ENCODE results near the gene SLC7A6. TPM values are rescaled to one million over a fixed set of nuclear protein-coding genes. Genes with fewer than 3 reads are reported as not detected.

Gene SLC7A6
- total and polyA plus RNA-seq, 2 of the 13 experiments (the other 11 are each of a cell fraction or from before 2014, with no cell fraction given) = 35.8 to 70.8 TPM

- TF ChIP-seq ZIK1 (CRISPR knock-in tag; IDR thresholded peaks at IDR 0.05; ENCODE audit: borderline replicate concordance, low read depth) = peak; percentile 77; the same call in 1 of the 2 replicates
- no peak for TF ChIP-seq ZNF567 (CRISPR knock-in tag; IDR thresholded peaks at IDR 0.05; ENCODE audit: borderline replicate concordance)
- TF ChIP-seq ZNF142 (CRISPR knock-in tag; IDR thresholded peaks at IDR 0.05) = no peak
- no peak for TF ChIP-seq ZFP36L1 (CRISPR knock-in tag; IDR thresholded peaks at IDR 0.05)
- peak; percentile 84 for TF ChIP-seq NR2F6 (IDR thresholded peaks at IDR 0.05)
- TF ChIP-seq NR2F6 (CRISPR knock-in tag; IDR thresholded peaks at IDR 0.05) = peak; percentile 91
- peak; percentile 99 for TF ChIP-seq SP5 (CRISPR knock-in tag; IDR thresholded peaks at IDR 0.05; ENCODE audit: borderline replicate concordance, low read depth)
- TF ChIP-seq JARID2 (CRISPR knock-in tag; IDR thresholded peaks at IDR 0.05; ENCODE audit: insufficient replicate concordance) = peak; percentile 41
- TF ChIP-seq ZFP41 (CRISPR knock-in tag; IDR thresholded peaks at IDR 0.05; ENCODE audit: borderline replicate concordance) = no peak; the same call in 1 of the 2 replicates
- TF ChIP-seq JUN (CRISPR knock-in tag; IDR thresholded peaks at IDR 0.05) = peak; percentile 94
- peak; percentile 90 for TF ChIP-seq RERE (CRISPR knock-in tag; IDR thresholded peaks at IDR 0.05; ENCODE audit: low read depth)
- TF ChIP-seq RXRB (CRISPR knock-in tag; IDR thresholded peaks at IDR 0.05; ENCODE audit: borderline replicate concordance) = peak; percentile 89
- no peak for TF ChIP-seq ZNF75D (CRISPR knock-in tag; IDR thresholded peaks at IDR 0.05; ENCODE audit: borderline replicate concordance)
- peak; percentile 70; the same call in 1 of the 2 replicates for TF ChIP-seq SSRP1 (CRISPR knock-in tag; IDR thresholded peaks at IDR 0.05)
- peak; percentile 88 for TF ChIP-seq CEBPG (CRISPR knock-in tag; IDR thresholded peaks at IDR 0.05)
- TF ChIP-seq ZSCAN20 (CRISPR knock-in tag; IDR thresholded peaks at IDR 0.05; ENCODE audit: borderline replicate concordance) = no peak
- TF ChIP-seq ZNF264 (CRISPR knock-in tag; IDR thresholded peaks at IDR 0.05) = peak; percentile 71; the same call in 1 of the 2 replicates
- no peak for TF ChIP-seq ZNF431 (CRISPR knock-in tag; IDR thresholded peaks at IDR 0.05; ENCODE audit: borderline replicate concordance, low read depth)
- TF ChIP-seq ZBTB21 (CRISPR knock-in tag; IDR thresholded peaks at IDR 0.05) = 0 out of 2 replicates have a peak, but pooled peaks have one; percentile 26
- peak; percentile 89; the same call in 1 of the 2 replicates for TF ChIP-seq ZNF775 (CRISPR knock-in tag; IDR thresholded peaks at IDR 0.05; ENCODE audit: borderline replicate concordance)
Observed at GRCh38 chr16:68281368-68282063, 17.2 kb downstream of the SLC7A6 start (continued).
